Upper lobe of right lung (tissue), 1 donor: Measurements from ENCODE around the gene GARIN5B. TPM values are rescaled to one million over a fixed set of nuclear protein-coding genes. Genes with fewer than 3 reads are reported as not detected.
A peak's percentile ranks its signal among the peaks of the same experiment; 100 is the strongest.
"Not testable (repeated sequence)": the region's sequence is repeated elsewhere in the genome, so short reads cannot be mapped to it uniquely, and the experiment has no call there.

Experiments used
- ATAC-seq: fragments of 200-7000 bp; cut with Tn5 transposase; one replicate; pipeline ENCODE4 v1.9.1; 2020; ENCODE audit warnings: mild to moderate bottlenecking, moderate library complexity
- DNase-seq: peaks from one replicate; pipeline ENCODE4 v3.0.0-alpha.2; 2020
- H3K27ac ChIP-seq: fragments of 200-600 bp; one replicate; pipeline ENCODE4 v1.8.0; 2022
- H3K27me3 ChIP-seq: fragments of 200-600 bp; one replicate; pipeline ENCODE4 v1.8.0; 2022; ENCODE audit warnings: mild to moderate bottlenecking
- H3K36me3 ChIP-seq: fragments of 200-600 bp; one replicate; pipeline ENCODE4 v1.8.0; 2022
- H3K4me1 ChIP-seq: fragments of 200-600 bp; one replicate; pipeline ENCODE4 v1.8.0; 2022
- H3K4me3 ChIP-seq: fragments of 200-600 bp; one replicate; pipeline ENCODE4 v1.8.0; 2022; ENCODE audit warnings: mild to moderate bottlenecking
- H3K9me3 ChIP-seq: fragments of 200-600 bp; one replicate; pipeline ENCODE4 v1.8.0; 2022
- intact Hi-C: fragments of 100-400 bp; cut with DNase I; formaldehyde crosslinking; loops from one replicate; pipeline ENCODE4 v1.11.0; 2022
- long read RNA-seq: library from polyadenylated mRNA; unstranded; transcript quantifications from one replicate; pipeline ENCODE4 v2.0.0, GENCODE V29; 2021
- total RNA-seq: library from RNA; stranded (reverse); fragmentation: NEBNext Ultra II Directional; extraction: Animal tissue kit (Norgen Biotek cat#: 25700); gene quantifications from one replicate; pipeline ENCODE4 v1.2.1, GENCODE V29; 2021
- TF ChIP-seq, protein P1 (sequence below): fragments of 200-600 bp; IDR thresholded peaks from one replicate; pipeline ENCODE4 v1.8.0; 2022; ENCODE audit warnings: antibody characterized with exemption
- donor health status: DM: no; HTN: yes; CAD: no; lungs with severe emphysema.

Gene GARIN5B
- total RNA-seq = not detected
- long read RNA-seq = 0 reads

DNA sequence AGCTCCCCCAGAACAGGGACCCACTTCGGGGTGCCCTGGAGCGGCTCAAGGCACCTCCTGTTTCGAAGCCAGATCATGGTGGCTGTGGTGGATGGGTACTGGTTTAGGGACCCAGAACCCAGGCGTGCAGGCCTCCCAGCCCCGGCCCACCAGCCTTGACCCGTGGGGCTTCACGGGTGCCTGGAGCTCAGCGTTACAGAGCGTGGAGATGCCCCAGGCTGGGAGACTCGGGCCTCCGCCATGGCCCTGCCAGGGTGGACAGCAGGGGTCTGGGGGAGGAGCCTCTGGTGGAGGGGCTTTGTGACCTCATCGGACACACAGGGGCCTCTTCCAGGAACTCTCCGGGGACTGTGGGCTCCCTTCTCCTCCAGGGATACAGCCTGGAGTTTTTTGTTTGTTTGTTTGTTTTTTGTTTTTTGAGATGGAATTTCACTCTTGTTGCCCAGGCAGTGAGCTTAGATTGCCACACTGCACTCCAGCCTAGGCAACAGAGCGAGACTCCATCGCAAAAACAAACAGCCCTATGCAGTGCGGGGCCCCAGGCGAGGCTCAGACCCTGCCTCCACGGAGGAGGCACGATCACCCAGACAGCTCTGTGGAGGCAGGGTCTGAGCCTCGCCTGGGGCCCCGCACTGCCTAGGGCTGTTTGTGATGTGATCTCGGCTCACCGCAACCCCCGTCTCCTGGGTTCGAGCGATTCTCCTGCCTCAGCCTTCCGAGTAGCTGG, at the start of gene GARIN5B:
TSS of gene GARIN5B (minus strand) at position 271 of the 727 bp plus-strand sequence. CDS start at position 77, 194 bp downstream.
- H3K4me1 ChIP-seq = no peaks in the 10 kb centered on the region
- ATAC-seq = no peak
- no peaks in the 10 kb centered on the region for H3K36me3 ChIP-seq
- H3K27me3 ChIP-seq = peaks cover 8% of the 10 kb centered on the region
- H3K9me3 ChIP-seq = no peaks in the 10 kb centered on the region
- no peak within 1 kb of the TSS for H3K4me3 ChIP-seq
- DNase-seq = no peak
- TF ChIP-seq, protein P1, sequence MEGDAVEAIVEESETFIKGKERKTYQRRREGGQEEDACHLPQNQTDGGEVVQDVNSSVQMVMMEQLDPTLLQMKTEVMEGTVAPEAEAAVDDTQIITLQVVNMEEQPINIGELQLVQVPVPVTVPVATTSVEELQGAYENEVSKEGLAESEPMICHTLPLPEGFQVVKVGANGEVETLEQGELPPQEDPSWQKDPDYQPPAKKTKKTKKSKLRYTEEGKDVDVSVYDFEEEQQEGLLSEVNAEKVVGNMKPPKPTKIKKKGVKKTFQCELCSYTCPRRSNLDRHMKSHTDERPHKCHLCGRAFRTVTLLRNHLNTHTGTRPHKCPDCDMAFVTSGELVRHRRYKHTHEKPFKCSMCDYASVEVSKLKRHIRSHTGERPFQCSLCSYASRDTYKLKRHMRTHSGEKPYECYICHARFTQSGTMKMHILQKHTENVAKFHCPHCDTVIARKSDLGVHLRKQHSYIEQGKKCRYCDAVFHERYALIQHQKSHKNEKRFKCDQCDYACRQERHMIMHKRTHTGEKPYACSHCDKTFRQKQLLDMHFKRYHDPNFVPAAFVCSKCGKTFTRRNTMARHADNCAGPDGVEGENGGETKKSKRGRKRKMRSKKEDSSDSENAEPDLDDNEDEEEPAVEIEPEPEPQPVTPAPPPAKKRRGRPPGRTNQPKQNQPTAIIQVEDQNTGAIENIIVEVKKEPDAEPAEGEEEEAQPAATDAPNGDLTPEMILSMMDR = no peak
- H3K27ac ChIP-seq = no peak within 1 kb of the TSS
- intact Hi-C loops = no loop called here

DNA sequence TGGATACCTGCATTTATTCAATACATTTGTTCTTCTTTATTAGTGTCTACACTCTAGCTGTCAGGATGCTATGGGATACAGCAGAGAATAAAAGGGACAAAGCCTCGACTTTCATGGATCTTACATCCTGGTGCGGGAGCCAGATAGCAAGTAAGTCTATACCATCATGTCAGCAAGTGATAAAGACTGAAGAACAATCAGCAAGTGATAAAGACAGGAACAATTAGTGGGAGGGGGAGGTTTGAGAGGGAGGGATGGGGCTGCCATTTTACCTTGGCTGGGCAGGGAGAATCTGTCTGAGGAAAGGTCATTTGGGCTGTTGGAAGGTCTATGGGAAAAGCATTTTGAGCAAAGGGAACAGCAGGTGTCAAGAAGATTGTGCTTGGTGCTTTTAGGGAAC, 47.1 kb upstream of the GARIN5B start:
- H3K27ac ChIP-seq = no peak overlapping the region
- DNase-seq = no peak
- H3K36me3 ChIP-seq = no peaks in the 10 kb centered on the region
- H3K4me1 ChIP-seq = peaks cover 16% of the 10 kb centered on the region
- no peaks in the 10 kb centered on the region for H3K27me3 ChIP-seq
- TF ChIP-seq, protein P1 = no peak
- intact Hi-C loops = no loop called here
- no peak for ATAC-seq
- H3K4me3 ChIP-seq = no peak overlapping the region
- no peaks in the 10 kb centered on the region for H3K9me3 ChIP-seq

DNA sequence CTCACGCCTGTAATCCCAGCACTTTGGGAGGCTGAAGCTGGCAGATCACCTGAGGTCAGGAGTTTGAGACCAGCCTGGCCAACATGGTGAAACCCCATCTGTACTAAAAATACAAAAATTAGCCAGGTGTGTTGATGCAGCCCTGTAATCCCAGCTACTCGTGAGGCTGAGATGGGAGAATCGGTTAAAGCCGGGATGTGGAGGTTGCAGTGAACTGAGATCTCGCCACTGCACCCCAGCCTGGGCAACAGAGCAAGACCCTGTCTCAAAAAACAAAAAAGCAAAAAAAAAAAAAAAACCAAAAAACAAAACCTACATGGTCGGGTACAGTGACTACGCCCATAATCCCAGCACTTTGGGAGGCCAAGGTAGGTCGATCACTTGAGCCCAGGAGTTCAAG, 46.1 kb upstream of the GARIN5B start:
- H3K4me1 ChIP-seq = peaks cover 16% of the 10 kb centered on the region
- H3K36me3 ChIP-seq, DNase-seq, ATAC-seq, H3K27me3 ChIP-seq, intact Hi-C loops, H3K4me3 ChIP-seq, H3K9me3 ChIP-seq, H3K27ac ChIP-seq: not testable (repeated sequence)

DNA sequence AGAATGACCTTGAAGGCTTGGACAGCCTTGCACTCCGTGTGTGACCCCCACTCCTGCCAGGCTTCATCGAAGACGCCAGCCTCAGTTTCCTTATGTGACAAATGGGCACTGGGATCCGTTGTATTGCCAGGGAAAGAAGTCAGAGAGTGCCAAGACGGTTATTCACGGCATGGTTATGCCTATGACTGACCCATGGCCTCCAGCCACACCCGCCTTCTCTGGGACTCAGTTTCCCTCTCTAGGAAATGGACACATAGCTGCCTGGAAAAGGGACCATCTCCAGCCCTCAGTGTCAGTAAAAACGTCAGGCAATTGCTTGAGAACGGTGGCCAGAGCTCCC, 45.4 kb upstream of the GARIN5B start:
- TF ChIP-seq, protein P1 = no peak
- Histone ChIP-seq H3K9me3 (no peaks in the 10 kb centered on the region), H3K4me3 (peak overlapping the region; percentile 68), H3K4me1 (peaks cover 16% of the 10 kb centered on the region), H3K27me3 (no peaks in the 10 kb centered on the region), H3K36me3 (peaks cover 9% of the 10 kb centered on the region), H3K27ac (peak overlapping the region; percentile 98)
- intact Hi-C loops = no loop called here
- DNase-seq (no peak), ATAC-seq (no peak)

DNA sequence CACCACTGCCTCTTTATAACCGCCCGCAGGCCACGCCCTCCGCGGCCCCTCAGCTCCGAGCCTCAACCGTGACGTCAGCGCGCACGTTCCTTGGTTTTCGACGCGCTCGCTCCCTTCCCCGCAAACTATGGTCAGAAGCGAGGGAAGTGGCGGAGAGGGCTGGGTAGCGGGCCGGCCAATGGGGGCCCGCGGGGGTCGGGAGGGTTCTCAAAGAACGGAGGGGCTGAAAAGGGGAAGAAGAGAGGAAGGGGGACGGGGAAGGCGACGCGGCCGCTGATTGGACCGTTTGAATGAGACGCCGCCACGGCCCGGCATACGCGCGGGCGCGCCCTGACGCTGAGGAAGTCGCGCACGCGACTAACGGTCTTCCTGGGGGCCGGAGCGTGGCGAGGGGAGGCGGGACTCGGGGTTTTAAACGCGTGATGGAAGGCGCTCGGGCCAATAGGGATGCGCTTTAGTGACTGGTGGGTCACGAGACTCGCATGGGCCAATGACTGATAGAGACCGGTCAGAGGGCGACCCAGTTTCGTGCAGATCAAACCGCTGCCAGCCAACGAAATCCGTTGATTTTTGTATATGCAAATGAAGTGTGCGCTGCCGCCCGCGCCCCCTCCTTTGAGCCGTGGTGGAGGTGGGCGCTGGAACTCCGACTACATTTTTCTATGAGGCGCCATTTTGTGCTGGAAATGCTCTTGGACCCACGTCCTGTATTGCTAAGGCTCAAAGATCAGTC, 44.9 kb upstream of the GARIN5B start:
- peak overlapping the region; percentile 68 for H3K4me3 ChIP-seq
- peaks cover 16% of the 10 kb centered on the region for H3K4me1 ChIP-seq
- no peaks in the 10 kb centered on the region for H3K27me3 ChIP-seq
- intact Hi-C loops = no loop called here
- DNase-seq (peak; percentile 99), ATAC-seq (peak; percentile 97)
- peak overlapping the region; percentile 98 for H3K27ac ChIP-seq
- TF ChIP-seq, protein P1 = no peak
- no peaks in the 10 kb centered on the region for H3K9me3 ChIP-seq
- H3K36me3 ChIP-seq = peaks cover 14% of the 10 kb centered on the region

DNA sequence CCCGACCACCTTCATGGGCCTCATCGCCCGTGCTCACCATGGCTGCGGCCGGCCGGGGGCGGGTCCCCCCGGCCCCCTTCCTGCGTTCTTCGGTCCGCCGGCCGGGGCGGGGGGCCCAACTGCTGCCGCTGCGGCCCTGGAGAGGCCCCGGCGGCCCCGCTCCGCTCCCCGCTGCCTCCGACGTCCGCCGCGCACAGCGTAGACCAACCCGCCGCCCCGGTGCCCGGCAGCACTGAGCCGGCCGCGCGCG, 44.4 kb upstream of the GARIN5B start, which contains the start of gene UBE2S:
TSS of gene UBE2S (minus strand) at position 239 of the 250 bp plus-strand sequence. CDS start at position 40, 199 bp downstream.
- DNase-seq, ATAC-seq, H3K27me3 ChIP-seq, intact Hi-C loops, H3K9me3 ChIP-seq: not testable (repeated sequence)
- Histone ChIP-seq H3K4me3 (peak within 1 kb of the TSS; percentile 68), H3K4me1 (peaks cover 16% of the 10 kb centered on the region), H3K27ac (peak within 1 kb of the TSS; percentile 98), H3K36me3 (peaks cover 19% of the 10 kb centered on the region)
